ENCODE measurements around the gene OPN4.

OPN4 gene

DNA sequence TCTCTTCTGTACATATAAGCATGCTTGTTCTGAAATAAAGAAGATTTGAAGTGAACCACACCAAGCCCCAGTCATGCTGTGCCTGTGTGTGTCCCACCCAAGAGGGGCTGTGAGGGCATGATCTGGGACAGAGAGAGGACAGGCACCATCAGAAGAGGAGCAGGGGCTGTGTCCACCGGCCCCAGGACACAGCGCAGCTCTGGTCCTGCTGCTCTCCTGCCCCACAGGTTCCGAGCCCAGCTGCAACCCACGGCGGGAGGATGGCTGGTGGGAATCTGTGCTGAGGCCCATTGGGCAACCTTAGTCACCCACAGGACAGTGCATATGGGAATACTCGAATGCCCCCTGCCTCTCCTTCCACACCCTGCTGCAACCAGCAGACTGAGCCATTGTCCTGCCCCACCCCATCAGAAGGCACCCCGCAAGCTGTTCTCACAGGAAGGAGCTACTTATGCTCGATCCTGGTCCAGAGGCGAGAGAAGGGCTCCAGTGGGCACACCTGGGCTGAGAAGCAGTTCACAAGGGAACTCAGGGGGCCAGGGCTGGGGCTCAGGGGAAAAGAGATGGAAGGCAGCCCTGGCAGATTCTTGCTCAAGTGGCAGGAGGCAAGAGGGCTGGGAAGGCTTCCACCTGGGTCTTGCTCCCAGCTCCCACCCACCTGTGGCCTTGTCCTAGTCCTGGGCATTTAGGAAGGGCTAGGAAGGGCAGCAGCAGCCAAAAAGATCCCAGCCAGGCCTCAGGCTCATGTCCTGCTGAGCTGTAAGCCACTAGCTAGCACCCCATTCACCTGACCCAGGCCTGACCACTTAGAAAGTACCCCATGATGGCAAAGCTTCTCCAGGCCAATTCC, 45.9 kb downstream of the OPN4 start:
- DNase-seq (no peak), ATAC-seq (no peak)

DNA sequence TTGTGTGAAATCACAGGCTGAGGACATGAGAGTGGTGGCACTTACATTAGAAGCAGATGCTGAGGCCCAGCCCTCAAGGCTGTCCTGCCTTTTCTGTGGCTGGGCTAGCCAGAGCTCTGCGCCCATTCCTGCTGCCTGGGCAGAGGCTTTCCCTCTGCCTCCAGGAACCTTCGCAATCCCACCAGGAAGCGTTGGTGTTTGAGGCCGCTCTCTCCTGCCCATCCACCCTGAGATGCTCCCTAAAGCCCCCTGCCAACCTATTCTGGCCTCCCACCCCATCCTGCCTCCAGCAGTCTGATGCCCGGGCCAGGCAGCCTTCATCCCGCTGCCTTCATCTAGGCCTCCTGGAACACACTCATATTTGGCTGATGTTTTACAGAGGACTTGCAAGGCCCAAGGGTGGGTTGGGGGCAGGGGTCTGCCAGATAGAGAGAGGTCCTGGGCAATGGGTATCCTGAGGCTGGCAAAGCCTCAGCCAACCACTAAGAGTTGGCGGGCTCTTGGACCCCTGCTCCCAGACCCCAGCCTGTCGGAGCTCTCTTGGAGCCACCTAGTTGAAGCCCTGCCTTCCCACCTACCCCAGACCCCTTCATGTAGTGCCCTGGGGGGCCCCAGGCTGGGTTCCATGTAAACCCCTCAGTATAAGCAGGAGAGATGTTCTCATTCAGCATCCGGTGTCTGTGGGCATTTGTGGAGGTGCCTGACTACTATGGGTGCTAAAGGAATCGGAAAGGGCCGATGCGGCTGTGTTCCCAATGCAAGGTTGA, 46.7 kb downstream of the OPN4 start:
- ATAC-seq (no peak), DNase-seq (no peak)

DNA sequence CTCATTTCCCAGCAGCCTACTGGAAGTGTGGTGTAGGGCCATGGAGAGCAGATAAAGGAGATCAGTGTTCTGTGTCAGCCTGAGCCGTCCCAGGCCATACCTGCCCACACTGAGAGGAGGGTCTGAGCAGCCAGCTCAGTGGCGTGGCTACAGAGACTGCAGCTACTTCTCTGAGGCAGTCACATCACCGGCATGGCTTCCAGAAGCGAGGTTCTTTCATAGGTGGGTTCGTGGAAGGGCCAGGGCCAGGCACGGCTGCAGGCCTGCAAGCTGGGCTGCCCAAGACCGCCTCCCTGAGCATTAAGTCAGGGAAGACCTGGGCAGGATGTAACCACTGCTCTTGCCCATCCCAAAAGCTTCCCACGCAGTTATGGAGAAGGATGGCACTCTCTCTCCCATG, 48.8 kb downstream of the OPN4 start:
- no peak for DNase-seq
- no peak for ATAC-seq

DNA sequence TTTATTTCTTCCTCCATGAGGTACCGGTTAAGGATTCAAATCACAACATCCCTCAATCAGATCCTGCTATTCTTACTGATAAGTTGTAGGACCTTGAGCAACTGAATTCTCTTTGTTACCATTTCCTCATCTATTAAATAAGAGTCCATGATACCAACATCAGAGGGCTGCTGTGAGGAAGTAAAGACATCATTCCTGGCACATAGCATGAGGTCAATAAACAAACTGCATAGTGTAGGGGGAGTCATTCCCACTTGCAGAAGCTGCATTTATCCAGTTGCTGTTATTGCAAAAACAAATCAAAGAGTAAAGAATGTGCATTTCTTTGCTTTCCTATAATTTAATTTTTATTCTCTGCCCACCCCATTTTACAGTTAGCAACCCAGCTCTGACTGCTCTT, 50.8 kb downstream of the OPN4 start:
- no peak for ATAC-seq
- no peak for DNase-seq

DNA sequence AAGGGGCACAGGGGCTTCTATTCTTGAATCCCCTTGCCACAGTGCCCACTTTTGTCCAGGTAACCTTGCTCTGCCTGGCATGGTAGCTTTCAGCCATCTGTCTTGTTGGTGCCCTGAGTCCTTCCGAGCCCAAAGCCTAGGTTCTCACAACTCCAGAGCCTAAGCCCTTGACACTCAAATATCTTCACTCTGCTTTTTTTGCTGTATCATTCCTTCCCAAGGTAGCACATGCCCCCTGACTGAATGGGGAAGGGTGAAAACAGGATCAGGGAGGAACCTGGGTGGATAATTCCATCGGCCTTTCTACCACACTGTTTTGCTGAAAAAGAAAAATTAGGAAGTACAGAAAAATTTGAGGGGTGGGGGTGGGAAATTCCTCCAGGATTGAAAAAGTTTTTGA, 51.6 kb downstream of the OPN4 start:
- DNase-seq (no peak), ATAC-seq (no peak)

DNA sequence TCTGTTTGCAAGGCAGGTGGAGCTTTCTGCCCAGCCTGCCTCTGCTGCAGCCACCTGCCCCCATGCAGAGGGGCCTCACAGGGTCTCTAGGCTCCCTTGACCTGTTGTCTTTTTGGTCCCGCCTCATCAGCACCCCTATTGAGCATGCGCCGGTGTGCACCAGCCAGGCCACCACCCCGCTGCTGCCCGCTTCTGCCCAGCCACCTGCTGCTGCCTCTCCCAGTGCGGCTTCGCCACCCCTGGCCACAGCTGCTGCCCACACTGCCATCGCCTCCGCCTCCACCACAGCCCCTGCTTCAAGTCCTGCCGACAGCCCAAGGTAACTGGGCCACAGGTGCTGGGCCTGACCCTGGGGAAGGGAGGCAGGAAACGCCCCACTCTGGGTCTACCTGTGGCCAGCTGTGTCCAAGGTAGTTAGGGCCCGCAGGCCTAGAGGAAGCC, 52.1 kb downstream of the OPN4 start:
- ATAC-seq (no peak), DNase-seq (no peak)

DNA sequence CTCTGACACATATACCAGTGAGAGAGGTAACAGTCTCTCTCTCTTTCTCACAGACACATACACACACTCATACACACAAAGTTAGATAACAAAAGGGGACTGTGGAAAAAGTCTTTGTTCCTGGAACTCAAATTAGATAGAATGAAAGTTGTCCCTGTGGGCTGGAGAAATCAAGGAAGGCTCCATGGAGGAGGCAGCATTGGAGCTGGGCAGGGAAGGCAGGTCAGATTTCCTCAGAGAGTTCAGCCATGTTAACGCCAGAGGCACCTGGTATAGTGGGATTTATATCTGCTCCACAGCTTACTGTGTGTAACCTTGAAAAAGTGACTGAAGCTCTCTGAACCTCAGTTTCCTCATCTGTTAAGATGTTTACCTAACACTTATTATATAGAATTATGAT, 52.6 kb downstream of the OPN4 start:
- DNase-seq (no peak), ATAC-seq (no peak)

DNA sequence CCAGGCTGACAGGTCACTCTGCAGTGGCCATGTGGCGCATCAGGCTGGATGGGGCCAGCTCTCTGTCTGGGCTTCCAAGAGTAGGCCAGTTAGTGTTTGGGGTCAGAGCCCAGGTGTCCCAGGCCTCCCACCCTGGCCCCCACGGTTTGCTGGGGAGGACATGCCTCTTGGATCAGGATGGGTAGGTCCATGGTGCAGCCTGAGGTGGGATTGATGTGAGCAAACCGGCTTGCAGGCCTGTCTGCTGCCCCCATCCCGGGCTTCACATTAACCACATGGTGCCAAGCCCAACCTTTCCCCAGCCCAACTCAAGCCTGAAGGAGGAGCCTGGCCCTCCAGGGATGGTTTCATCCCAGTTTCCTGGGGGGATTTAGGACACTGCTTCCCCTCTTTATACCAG, 53.2 kb downstream of the OPN4 start:
- DNase-seq, result no peak

DNA sequence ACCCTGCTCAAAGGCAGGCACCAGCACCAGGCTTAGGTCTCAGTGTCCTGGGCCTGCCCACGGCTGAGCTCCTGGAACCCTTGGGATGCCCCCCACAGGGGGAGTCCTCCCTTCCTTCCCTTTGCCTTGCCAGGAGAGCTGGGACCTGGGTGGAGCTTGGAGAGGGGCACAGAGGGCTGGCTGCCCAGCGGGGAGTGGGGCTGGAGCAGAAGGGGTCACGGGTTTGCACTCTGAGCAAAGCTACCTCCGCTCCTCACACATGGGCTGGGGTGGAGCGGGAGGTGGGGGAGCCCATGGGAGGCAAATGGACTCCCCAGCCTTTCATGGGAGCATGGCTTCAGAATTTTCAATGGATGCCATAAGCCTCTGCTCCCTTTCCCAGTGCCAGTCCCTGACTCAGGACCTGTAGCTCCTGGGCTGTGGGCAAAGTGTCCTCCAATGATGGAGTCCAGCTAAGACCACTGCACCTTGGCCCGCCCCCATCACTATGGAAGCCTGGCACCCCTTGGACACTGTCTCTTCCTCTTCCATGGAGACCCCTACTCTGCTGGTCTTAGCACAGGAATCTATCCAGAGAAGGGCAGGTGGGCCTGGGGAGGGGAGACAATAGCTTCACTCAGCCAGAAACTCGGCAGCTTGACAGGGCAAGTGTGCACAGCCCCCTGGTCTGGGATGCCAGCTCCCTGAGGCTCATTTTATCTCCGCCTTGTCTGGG, 53.9 kb downstream of the OPN4 start:
- ATAC-seq, result no peak
- no peak for DNase-seq

More for the DNA sequence above, 53.2 kb downstream of the OPN4 start:
- no peak for ATAC-seq

DNA sequence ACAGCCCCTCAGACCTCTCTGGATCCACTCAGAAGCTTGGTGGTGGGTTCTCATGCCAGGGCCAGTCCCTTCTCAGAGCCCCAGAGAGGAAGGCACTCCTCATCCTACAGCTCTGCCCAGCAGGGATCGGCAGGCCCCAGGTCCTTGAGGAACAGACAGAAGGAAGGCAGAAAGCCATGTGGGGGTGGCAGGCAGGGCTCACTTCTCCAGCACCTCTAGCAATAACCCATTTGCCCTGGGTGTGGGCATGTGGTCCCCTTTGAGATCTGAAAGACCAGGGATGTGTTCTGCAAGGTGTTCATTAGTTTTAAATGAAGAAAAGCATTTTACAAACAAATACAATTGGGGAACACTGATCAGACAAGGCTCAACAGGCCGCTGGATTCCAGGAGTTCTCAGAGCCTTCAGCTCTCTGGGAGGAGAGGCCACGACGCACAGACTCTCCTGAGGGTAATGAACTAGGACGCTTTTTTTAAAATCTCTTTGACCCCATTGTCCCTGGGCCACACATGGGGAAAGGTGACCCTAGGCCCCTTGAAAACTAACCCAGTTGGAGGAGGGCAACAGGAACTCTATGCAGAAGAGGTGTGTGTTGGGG, 54.5 kb downstream of the OPN4 start:
- DNase-seq (no peak), ATAC-seq (no peak)

DNA sequence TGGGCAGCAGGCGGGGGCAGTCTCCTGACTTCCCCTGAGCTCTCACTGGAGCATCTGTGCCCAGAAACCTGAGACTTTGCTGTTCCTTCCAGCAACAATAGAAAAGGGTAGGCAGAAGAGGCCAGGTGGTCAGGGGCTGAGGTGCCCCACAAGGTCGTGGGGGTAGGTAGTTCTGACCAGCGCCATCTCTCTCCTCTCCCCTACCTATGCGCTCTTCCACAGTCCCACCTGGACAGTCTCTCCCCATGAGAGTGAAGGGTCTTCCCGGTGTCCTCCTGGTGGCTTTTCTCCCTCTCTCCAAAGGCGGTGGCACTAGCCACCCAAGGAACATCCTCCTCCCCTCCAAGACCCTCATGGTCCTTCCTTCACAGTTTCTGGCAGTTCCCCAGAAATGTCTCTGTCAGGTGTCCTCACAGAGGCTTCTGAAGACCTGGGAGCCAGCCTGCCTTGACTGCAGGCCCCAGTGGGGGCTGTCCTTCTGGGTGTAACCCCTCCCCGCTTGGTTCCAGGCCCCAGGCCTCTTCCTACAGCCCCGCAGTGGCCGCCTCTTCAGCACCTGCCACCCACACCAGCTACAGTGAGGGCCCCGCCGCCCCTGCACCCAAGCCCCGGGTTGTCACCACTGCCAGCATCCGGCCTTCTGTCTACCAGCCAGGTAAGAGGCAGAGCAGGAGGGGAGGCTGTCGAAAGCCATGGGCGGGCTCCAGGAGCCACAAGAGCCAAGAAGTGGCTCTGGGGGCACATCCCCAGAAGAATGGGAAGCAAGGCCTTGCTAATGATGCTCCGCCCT, 55.2 kb downstream of the OPN4 start:
- ATAC-seq (no peak), DNase-seq (no peak)

DNA sequence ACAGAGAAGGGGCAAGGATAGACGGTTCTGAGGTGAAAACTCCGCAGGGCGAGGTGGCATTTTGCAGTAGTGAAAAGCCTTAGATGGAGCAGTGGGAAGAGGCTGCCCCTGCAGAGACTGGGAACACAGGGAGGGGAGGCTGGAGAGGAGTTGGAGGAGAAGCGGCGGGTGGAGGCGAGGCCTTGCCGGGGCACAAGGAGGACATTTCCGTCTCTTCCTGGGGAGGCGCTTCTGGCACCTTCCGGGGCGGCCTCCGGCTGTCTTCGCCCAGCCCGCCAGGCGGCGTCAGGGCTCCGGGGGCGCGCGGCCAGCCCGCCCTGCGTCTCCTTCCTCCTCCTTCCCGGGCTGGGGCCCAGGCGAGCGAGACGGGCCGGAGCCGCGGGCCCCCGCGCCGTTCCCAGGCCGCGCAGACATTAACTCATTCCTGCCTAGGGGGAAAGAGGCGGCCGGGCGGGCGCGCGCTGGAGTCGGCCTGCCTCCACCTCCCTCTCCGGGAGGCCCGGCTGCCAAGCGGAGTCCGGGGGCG, 56.7 kb downstream of the OPN4 start:
- ATAC-seq (peak; percentile 93), DNase-seq (peak; percentile 89)

DNA sequence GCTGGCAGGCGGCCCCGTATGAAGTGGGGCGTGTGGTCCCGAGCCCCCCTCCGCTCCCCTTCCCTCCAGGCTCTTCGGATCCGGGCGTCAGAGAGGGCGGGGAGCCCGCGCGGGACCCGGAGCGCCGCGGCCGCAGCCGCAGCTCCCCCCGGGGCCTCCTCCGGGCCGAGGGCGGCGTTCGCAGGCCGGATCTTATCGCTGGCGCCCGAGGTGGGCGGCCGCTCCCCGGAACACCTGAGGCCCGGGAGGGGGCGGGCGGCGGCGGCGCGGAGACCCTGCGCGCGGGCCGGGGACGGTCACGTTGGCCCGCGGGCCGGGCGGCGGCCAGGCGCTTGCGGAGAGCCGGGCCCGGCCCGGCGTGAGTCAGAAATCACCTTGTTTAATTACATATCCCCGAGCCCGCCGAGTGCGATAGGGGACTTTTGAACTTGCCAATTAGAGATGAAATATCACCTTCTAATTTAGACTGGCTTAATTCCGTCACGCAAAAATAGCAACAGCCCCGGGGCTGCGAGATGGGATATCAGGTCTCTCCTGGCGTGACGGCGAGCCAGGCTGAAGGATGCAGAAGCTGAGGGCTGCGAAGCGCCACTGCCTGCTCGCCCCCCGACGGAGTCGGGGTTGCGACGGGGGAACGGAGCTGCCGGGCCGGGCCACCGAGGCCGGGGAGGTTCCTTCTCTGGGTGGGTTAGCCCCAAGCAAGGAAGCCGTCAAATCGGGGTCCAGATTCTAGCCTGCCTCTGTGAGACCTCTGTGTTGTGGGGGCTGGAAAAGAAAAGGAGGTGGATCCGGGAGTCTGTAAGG, 57.4 kb downstream of the OPN4 start:
- ATAC-seq, result peak; percentile 60
- DNase-seq, result peak; percentile 63

DNA sequence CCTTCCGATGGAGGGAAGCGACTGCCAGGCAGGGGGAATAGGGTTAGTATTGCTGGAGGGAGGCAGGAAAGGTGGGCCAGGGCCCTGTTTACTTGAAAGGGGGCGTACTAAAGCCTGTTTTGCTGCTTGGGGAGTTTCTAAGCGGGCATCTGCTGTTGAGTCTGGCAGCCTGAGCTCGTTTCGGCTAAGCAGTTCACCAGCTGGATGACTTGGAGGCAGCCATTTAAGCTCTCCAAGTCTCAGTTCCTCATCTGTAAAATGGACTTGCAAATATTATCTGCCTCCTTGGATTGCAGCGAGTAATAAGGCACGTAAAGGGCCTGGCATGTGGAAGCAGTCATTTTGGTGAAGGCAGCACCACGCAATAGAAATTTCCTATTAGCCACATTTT, 58.0 kb downstream of the OPN4 start:
- DNase-seq, result no peak
- ATAC-seq, result no peak

DNA sequence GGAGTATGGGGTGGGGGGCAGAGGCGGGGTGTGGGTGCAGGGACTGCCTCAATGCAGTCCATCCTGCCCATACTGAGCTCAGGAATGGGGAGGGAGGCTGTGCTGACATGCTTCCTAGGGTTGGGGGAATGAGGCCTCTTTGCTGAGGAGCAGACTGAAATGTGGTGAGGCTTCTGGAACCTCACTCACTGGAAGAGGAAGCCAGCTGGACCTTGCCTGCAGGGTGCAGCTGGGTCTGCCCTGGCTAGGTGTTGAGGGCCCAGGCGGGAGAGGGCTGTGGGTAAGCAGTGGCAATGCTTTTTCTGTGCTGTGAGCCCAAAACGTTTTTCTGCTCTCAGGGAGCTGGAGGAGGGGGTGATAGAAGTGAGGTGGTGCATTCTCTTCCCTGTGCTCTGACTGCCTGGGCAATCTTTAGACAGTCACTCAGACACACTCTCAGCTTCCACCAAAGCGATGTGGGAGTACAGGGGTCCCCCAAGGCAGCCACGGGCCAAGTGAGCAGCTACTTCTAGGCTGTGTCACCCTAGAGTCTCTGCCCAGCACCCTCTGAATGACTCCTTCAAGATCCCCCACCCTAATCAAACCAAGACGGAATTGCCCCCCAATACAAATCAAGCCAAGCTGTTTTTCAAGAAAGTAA, 60.9 kb downstream of the OPN4 start:
- no peak for ATAC-seq
- DNase-seq, result no peak

DNA sequence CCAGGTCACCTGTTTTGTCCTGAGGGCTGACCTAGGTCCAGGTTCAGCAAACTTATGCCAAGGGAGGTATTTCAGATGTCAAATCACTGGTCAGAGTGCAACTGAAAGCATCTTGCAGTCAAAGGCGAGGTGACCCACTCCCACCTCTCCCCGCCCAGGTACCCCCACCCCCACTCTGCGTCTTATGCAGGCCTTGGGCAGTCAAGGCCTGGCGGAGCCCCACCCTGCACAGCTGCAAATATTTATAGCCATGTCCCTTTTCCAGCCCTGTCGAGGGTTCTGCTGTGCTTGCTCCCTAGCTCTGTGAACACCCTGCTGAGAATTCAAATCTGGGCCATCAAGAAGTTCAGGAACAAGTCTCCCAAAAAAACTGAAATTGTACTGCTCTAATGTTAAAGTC, 61.5 kb downstream of the OPN4 start:
- ATAC-seq, result no peak
- DNase-seq, result no peak
